Endothelial cell (in vitro differentiated cells): ENCODE results near the gene RPL36. TPM values are rescaled to one million over a fixed set of nuclear protein-coding genes. Genes with fewer than 3 reads are reported as not detected.

Experiments used
- DNase-seq: peaks from one replicate; pipeline ENCODE4 v3.0.0; 2021; ENCODE audit warnings: low spot score
- H3K27ac Mint-ChIP-seq: one replicate; pipeline ENCODE4 v1.8.0; 2021; ENCODE audit warnings: mixed read lengths, inconsistent platforms; ENCODE audit not compliant: unreplicated experiment
- H3K27me3 Mint-ChIP-seq: one replicate; pipeline ENCODE4 v1.8.0; 2021; ENCODE audit warnings: mild to moderate bottlenecking, moderate library complexity, mixed read lengths, inconsistent platforms; ENCODE audit not compliant: unreplicated experiment
- H3K36me3 Mint-ChIP-seq: one replicate; pipeline ENCODE4 v1.8.0; 2021; ENCODE audit warnings: mild to moderate bottlenecking, low read depth, mixed read lengths, inconsistent platforms; ENCODE audit not compliant: unreplicated experiment
- H3K4me1 Mint-ChIP-seq: one replicate; pipeline ENCODE4 v1.8.0; 2021; ENCODE audit warnings: mild to moderate bottlenecking, mixed read lengths, inconsistent platforms; ENCODE audit not compliant: unreplicated experiment
- H3K4me3 Mint-ChIP-seq: one replicate; pipeline ENCODE4 v1.8.0; 2021; ENCODE audit warnings: mild to moderate bottlenecking, mixed read lengths, inconsistent platforms; ENCODE audit not compliant: unreplicated experiment
- H3K9me3 Mint-ChIP-seq: one replicate; pipeline ENCODE4 v1.8.0; 2021; ENCODE audit warnings: mixed read lengths, inconsistent platforms; ENCODE audit not compliant: unreplicated experiment
- total RNA-seq: library from RNA; stranded (reverse); fragmentation: NEBNext Ultra II Directional; extraction: Animal tissue kit (Norgen Biotek cat#: 25700); gene quantifications from one replicate; pipeline ENCODE4 v1.2.1, GENCODE V29; 2021; ENCODE audit not compliant: unreplicated experiment
- TF ChIP-seq, protein P1 (sequence below): fragments of 200-600 bp; sonication (generic); IDR thresholded peaks from one replicate; pipeline ENCODE4 v1.5.0; 2021; ENCODE audit warnings: antibody characterized with exemption; ENCODE audit not compliant: unreplicated experiment

Gene RPL36
- total RNA-seq, 1 donor from 2014 or later = 910 TPM

DNA sequence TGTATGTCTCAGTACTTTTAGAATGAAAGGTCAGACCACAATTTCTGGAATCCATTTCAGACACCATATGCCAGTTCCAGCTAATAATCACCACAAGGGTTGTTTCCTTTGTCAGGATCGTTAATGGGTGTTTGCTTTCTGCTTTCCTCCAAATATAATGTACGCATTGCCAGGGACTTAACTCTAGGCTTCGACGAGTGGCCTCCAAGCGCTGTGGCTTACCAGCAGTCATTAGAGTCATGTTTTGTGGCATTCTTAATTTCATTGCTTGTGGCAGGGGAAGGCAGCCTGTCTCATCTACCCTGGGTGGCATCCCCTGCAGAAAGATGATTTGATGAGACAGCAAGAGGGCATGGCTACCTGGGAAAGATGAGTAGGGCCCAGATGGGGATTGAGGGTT, 44.7 kb upstream of the RPL36 start:
- Mint-ChIP-seq H3K9me3 (no peaks in the 10 kb centered on the region), H3K4me3 (no peak overlapping the region), H3K27ac (no peak overlapping the region), H3K36me3 (peaks cover 62% of the 10 kb centered on the region), H3K4me1 (no peaks in the 10 kb centered on the region), H3K27me3 (peaks cover 2% of the 10 kb centered on the region)
- TF ChIP-seq, protein P1, sequence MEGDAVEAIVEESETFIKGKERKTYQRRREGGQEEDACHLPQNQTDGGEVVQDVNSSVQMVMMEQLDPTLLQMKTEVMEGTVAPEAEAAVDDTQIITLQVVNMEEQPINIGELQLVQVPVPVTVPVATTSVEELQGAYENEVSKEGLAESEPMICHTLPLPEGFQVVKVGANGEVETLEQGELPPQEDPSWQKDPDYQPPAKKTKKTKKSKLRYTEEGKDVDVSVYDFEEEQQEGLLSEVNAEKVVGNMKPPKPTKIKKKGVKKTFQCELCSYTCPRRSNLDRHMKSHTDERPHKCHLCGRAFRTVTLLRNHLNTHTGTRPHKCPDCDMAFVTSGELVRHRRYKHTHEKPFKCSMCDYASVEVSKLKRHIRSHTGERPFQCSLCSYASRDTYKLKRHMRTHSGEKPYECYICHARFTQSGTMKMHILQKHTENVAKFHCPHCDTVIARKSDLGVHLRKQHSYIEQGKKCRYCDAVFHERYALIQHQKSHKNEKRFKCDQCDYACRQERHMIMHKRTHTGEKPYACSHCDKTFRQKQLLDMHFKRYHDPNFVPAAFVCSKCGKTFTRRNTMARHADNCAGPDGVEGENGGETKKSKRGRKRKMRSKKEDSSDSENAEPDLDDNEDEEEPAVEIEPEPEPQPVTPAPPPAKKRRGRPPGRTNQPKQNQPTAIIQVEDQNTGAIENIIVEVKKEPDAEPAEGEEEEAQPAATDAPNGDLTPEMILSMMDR = no peak
- no peak for DNase-seq

DNA sequence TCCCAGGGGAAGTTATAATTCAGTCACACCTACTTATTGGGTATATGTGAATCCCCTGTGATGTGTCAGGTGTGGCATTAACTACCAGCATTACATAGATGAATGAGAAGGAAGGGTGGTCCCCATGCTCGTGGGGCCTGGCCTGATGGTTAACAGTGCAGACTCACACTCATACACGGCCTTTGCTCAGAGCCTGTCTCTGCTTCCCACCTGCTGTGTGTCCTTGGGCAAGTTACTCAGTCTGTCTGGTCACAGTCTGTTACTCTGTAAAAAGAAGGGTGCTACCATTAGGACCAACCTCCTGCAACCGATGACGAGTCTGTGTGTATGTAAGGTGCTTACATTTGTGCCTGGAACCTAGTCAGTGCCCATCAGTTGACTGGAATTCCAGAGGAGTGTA, 43.4 kb upstream of the RPL36 start:
- Mint-ChIP-seq H3K9me3 (no peaks in the 10 kb centered on the region), H3K4me3 (peak overlapping the region; percentile 74), H3K4me1 (no peaks in the 10 kb centered on the region), H3K27ac (no peak overlapping the region), H3K36me3 (peaks cover 66% of the 10 kb centered on the region), H3K27me3 (peaks cover 2% of the 10 kb centered on the region)
- TF ChIP-seq, protein P1 = no peak
- no peak for DNase-seq

DNA sequence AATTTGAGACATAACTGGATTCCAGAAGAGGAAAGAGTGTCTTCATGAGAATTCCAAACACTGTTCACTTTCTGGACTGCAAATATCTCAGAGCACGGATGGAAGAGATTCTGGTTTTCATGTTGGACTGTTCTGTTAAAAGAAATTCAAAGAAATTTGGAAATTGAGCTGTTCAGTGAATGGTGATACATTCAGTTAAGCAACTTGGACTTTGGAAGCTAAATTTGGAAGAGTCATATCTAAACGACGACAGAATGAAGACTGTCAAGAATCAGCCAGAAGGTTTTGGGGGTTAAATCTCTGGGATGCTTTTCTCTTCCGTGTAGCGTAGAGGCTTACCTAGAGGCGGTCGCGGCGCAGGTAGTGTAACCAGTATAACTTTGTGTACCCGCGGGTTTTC, 41.6 kb upstream of the RPL36 start:
- no peaks in the 10 kb centered on the region for H3K4me1 Mint-ChIP-seq
- no peak overlapping the region for H3K4me3 Mint-ChIP-seq
- H3K36me3 Mint-ChIP-seq = peaks cover 73% of the 10 kb centered on the region
- no peaks in the 10 kb centered on the region for H3K9me3 Mint-ChIP-seq
- no peak overlapping the region for H3K27ac Mint-ChIP-seq
- peaks cover 2% of the 10 kb centered on the region for H3K27me3 Mint-ChIP-seq
- TF ChIP-seq, protein P1 = no peak
- no peak for DNase-seq

DNA sequence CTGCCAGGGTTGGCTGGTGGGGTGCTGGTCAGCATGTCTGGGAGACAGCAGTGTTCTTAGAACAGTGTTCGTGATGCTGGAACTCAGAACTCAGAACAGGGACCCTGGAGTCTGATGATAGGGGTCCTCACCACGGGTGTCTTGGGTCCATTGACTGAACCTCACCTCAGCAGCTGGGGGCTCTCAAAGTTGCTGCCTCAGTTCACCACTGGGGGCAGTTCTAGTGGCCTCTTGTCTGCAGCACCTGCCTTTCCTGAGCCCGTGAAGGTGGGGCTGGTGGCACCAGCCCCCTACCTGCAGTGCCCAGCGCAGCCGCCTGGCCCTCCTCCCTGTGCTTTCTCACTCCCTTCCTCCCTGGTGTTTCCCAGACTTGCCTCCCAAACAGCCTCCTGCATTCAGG, 38.7 kb upstream of the RPL36 start:
- H3K4me3 Mint-ChIP-seq = no peak overlapping the region
- H3K36me3 Mint-ChIP-seq = peaks cover 62% of the 10 kb centered on the region
- TF ChIP-seq, protein P1 = no peak
- DNase-seq = no peak
- no peak overlapping the region for H3K27ac Mint-ChIP-seq
- no peaks in the 10 kb centered on the region for H3K4me1 Mint-ChIP-seq
- no peaks in the 10 kb centered on the region for H3K9me3 Mint-ChIP-seq
- peaks cover 5% of the 10 kb centered on the region for H3K27me3 Mint-ChIP-seq

DNA sequence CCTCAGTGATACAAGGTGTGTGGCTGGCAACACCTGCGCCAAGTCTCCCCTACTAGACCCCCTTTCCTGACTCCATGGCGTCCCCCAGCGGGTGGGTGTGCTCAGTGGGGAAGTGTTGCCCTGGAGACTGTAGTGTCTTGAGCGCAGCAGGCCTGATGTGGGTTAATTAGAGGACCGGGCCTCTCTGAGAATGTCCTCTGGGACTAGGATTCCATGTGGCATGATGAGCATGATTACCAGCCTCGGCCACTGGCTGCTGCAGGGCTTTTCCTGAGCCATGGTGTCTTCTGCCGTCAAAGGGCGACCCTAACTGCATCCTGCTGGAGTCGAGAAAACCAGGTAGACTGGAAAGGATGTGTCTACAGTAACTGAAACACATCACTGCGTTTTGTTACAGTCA, 37.8 kb upstream of the RPL36 start:
- DNase-seq = no peak
- Mint-ChIP-seq H3K9me3 (no peaks in the 10 kb centered on the region), H3K27me3 (peaks cover 3% of the 10 kb centered on the region), H3K4me3 (peak overlapping the region; percentile 76), H3K27ac (peak overlapping the region; percentile 18), H3K36me3 (peaks cover 58% of the 10 kb centered on the region), H3K4me1 (no peaks in the 10 kb centered on the region)
- TF ChIP-seq, protein P1 = no peak
